CD14-positive monocyte (primary cell): ENCODE data around the gene CARD11. TPM values are rescaled to one million over a fixed set of nuclear protein-coding genes. Genes with fewer than 3 reads are reported as not detected.

Experiments
- DNase-seq, 3 donors: peaks; one replicate each; pipeline ENCODE4 v3.0.0-alpha.2; 2011 to 2022
- H2AFZ ChIP-seq: 2 replicates; pipeline ENCODE4 v1.6.0; 2012; ENCODE audit warnings: mild to moderate bottlenecking, low read depth, low read length, inconsistent platforms; ENCODE audit not compliant: insufficient read depth, poor library complexity, severe bottlenecking
- H3K27ac ChIP-seq, 2 donors: 1 replicate in 1 of 2; 2 replicates in 1 of 2; pipeline ENCODE4 v1.5.1; 2012 to 2013; ENCODE audit warnings: low read length in 2 of 2, control low read depth in 1 of 2, inconsistent platforms in 1 of 2, low read depth in 1 of 2, mild to moderate bottlenecking in 1 of 2
- H3K27me3 ChIP-seq, 2 donors: one replicate each; pipeline versions ENCODE4 v1.6.0 to v1.6.1; 2011 to 2013; ENCODE audit warnings: low read length in 2 of 2; ENCODE audit not compliant: control insufficient read depth in 2 of 2, insufficient read depth in 2 of 2
- H3K36me3 ChIP-seq, 2 donors: replicated peaks in 1 of 2; 1 replicate in 1 of 2; 2 replicates in 1 of 2; pipeline versions ENCODE4 v1.5.1 to v1.6.1; 2012 to 2013; ENCODE audit warnings: low read length in 2 of 2, control low read depth in 1 of 2, inconsistent platforms in 1 of 2, mild to moderate bottlenecking in 1 of 2; ENCODE audit not compliant: insufficient read depth in 2 of 2, control insufficient read depth in 1 of 2
- H3K4me1 ChIP-seq, 2 donors: 1 replicate in 1 of 2; 2 replicates in 1 of 2; pipeline versions ENCODE4 v1.5.1 to v1.6.1; 2012 to 2013; ENCODE audit warnings: low read length in 2 of 2, control low read depth in 1 of 2, inconsistent platforms in 1 of 2, mild to moderate bottlenecking in 1 of 2, moderate library complexity in 1 of 2; ENCODE audit not compliant: insufficient read depth in 2 of 2, control insufficient read depth in 1 of 2
- H3K4me2 ChIP-seq: replicated peaks from 2 replicates; pipeline ENCODE3; 2012; ENCODE audit warnings: low read length, moderate library complexity, mild to moderate bottlenecking; ENCODE audit not compliant: poor library complexity, severe bottlenecking; ENCODE audit errors: extremely low read depth
- H3K4me3 ChIP-seq, 3 experiments: fragments of 200-600 bp in 1 of 3; sonication (generic) in 1 of 3; replicated peaks in 1 of 3; 1 replicate in 2 of 3; 2 replicates in 1 of 3; pipeline ENCODE4 v1.5.1; 2011 to 2013; ENCODE audit warnings: low read length in 3 of 3, mild to moderate bottlenecking in 3 of 3, control low read depth in 2 of 3, low read depth in 2 of 3, inconsistent platforms in 1 of 3, moderate library complexity in 1 of 3
- H3K79me2 ChIP-seq: 2 replicates; pipeline ENCODE4 v1.6.0; 2012; ENCODE audit warnings: mild to moderate bottlenecking, control low read depth, inconsistent platforms, low read length, moderate library complexity; ENCODE audit not compliant: insufficient read depth
- H3K9ac ChIP-seq: 2 replicates; pipeline ENCODE4 v1.6.0; 2017; ENCODE audit warnings: low read length, mild to moderate bottlenecking; ENCODE audit not compliant: insufficient read depth, poor library complexity, severe bottlenecking
- H3K9me3 ChIP-seq, 2 donors: replicated peaks in 1 of 2; 1 replicate in 1 of 2; 2 replicates in 1 of 2; pipeline versions ENCODE4 v1.5.1 to v1.6.1; 2012 to 2013; ENCODE audit warnings: low read length in 2 of 2, control low read depth in 1 of 2; ENCODE audit not compliant: control insufficient read depth in 1 of 2, insufficient read depth in 1 of 2
- H4K20me1 ChIP-seq: 2 replicates; pipeline ENCODE4 v1.6.0; 2012; ENCODE audit warnings: mild to moderate bottlenecking, low read length, control low read depth, moderate library complexity; ENCODE audit not compliant: insufficient read depth
- H3K27ac Mint-ChIP-seq, 7 donors: one replicate each; pipeline ENCODE4 v1.8.0; 2020; ENCODE audit warnings: mild to moderate bottlenecking in 7 of 7, mixed read lengths in 7 of 7, moderate library complexity in 6 of 7, inconsistent platforms in 2 of 7
- H3K27me3 Mint-ChIP-seq, 3 donors: one replicate each; pipeline ENCODE4 v1.8.0; 2021 to 2022; ENCODE audit warnings: low read depth in 3 of 3, mild to moderate bottlenecking in 3 of 3, mixed read lengths in 3 of 3, moderate library complexity in 3 of 3, inconsistent platforms in 1 of 3
- H3K36me3 Mint-ChIP-seq, 2 donors: one replicate each; pipeline ENCODE4 v1.8.0; 2020; ENCODE audit warnings: mixed read lengths in 2 of 2, inconsistent platforms in 1 of 2, mild to moderate bottlenecking in 1 of 2
- H3K4me1 Mint-ChIP-seq: one replicate; pipeline ENCODE4 v1.8.0; 2020; ENCODE audit warnings: mild to moderate bottlenecking, mixed read lengths
- H3K4me3 Mint-ChIP-seq, 2 donors: one replicate each; pipeline ENCODE4 v1.8.0; 2020; ENCODE audit warnings: mild to moderate bottlenecking in 2 of 2, mixed read lengths in 2 of 2, moderate library complexity in 1 of 2
- H3K9me3 Mint-ChIP-seq, 7 donors: one replicate each; pipeline ENCODE4 v1.8.0; 2020 to 2022; ENCODE audit warnings: mixed read lengths in 7 of 7, mild to moderate bottlenecking in 6 of 7, moderate library complexity in 6 of 7, inconsistent platforms in 2 of 7
- CTCF ChIP-seq: fragments of 200-600 bp; IDR thresholded peaks from one replicate; pipeline ENCODE4 v1.8.0; 2022; ENCODE audit warnings: antibody characterized with exemption, mild to moderate bottlenecking
- WGBS: methylation state at CpG from one replicate; pipeline ENCODE4 v1.1.5; 2013; ENCODE audit warnings: missing lambda C conversion rate; ENCODE audit not compliant: insufficient coverage; 5-methylcytosine and 5-hydroxymethylcytosine counted together
- intact Hi-C, 2 donors: fragments of 100-400 bp; cut with micrococcal nuclease; formaldehyde crosslinking; loops; one replicate each; pipeline versions ENCODE4 v1.15.0 to v1.15.1; 2023
- polyA plus RNA-seq, 3 donors: library from polyadenylated mRNA; depleted of rRNA in 1 of 3; unstranded in 2 of 3; stranded (reverse) in 1 of 3; fragments of 300-500 nt in 2 of 3; fragments of >200 nt in 1 of 3; fragmentation: Illumina TruSeq in 2 of 3; gene quantifications; 1 replicate in 2 of 3; 2 replicates in 1 of 3; pipeline ENCODE4 v1.2.3, GENCODE V29; 2012 to 2021

CARD11 gene
- polyA plus RNA-seq, 3 donors, result 0.04 to 0.17 TPM; not detected in 1

- H3K4me2 ChIP-seq, result no peak overlapping the region
- H3K27me3 ChIP-seq, result no peaks in the 10 kb centered on the region
- no peaks in the 10 kb centered on the region for H3K79me2 ChIP-seq
- 86% methylated on average over 2 of the region's 4 CpGs for WGBS
- intact Hi-C loops, result no loop called here
- no peak for DNase-seq
- H3K9me3 ChIP-seq, result peaks cover 5 to 10% of the 10 kb centered on the region in 2 donors
- H3K9me3 Mint-ChIP-seq, result peaks cover 8 to 18% (median 12%) of the 10 kb centered on the region in 7 donors
- no peaks in the 10 kb centered on the region for H3K36me3 ChIP-seq
- H3K27ac Mint-ChIP-seq, result no peak overlapping the region
- no peak for TF ChIP-seq CTCF
- no peak overlapping the region for H3K4me3 ChIP-seq
- no peaks in the 10 kb centered on the region for H3K36me3 Mint-ChIP-seq
- no peak overlapping the region for H3K9ac ChIP-seq
- H3K27ac ChIP-seq, result no peak overlapping the region
- H3K4me1 Mint-ChIP-seq, result no peaks in the 10 kb centered on the region
- no peaks in the 10 kb centered on the region for H4K20me1 ChIP-seq
- H2AFZ ChIP-seq, result no peak overlapping the region
- H3K27me3 Mint-ChIP-seq, result peaks cover 0 to 5% (median 2%) of the 10 kb centered on the region in 3 donors
- no peak overlapping the region for H3K4me3 Mint-ChIP-seq
- H3K4me1 ChIP-seq, result no peaks in the 10 kb centered on the region
Measured at GRCh38 chr7:3075441-3075840, 31.8 kb upstream of the CARD11 start.

- H4K20me1 ChIP-seq, result no peaks in the 10 kb centered on the region
- Mint-ChIP-seq H3K36me3 (no peaks in the 10 kb centered on the region), H3K27ac (no peak overlapping the region), H3K4me3 (no peak overlapping the region), H3K27me3 (peaks cover 0 to 5% (median 2%) of the 10 kb centered on the region in 3 donors), H3K9me3 (peaks cover 8 to 23% (median 14%) of the 10 kb centered on the region in 7 donors), H3K4me1 (no peaks in the 10 kb centered on the region)
- no peak for DNase-seq
- intact Hi-C loops, result no loop called here
- no peak overlapping the region for H3K9ac ChIP-seq
- no peak overlapping the region for H2AFZ ChIP-seq
- no peaks in the 10 kb centered on the region for H3K36me3 ChIP-seq
- no peak for TF ChIP-seq CTCF
- no peak overlapping the region for H3K4me3 ChIP-seq
- no peaks in the 10 kb centered on the region for H3K4me1 ChIP-seq
- peaks cover 5 to 14% of the 10 kb centered on the region in 2 donors for H3K9me3 ChIP-seq
- WGBS, result 100% methylated on average over 1 of the region's 4 CpGs
- H3K27me3 ChIP-seq, result no peaks in the 10 kb centered on the region
- no peaks in the 10 kb centered on the region for H3K79me2 ChIP-seq
- no peak overlapping the region for H3K27ac ChIP-seq
- H3K4me2 ChIP-seq, result no peak overlapping the region
Measured at GRCh38 chr7:3074459-3074821, 30.8 kb upstream of the CARD11 start.
